ENCODE measurements around the gene SIRPB2.

SIRPB2 gene

DNA sequence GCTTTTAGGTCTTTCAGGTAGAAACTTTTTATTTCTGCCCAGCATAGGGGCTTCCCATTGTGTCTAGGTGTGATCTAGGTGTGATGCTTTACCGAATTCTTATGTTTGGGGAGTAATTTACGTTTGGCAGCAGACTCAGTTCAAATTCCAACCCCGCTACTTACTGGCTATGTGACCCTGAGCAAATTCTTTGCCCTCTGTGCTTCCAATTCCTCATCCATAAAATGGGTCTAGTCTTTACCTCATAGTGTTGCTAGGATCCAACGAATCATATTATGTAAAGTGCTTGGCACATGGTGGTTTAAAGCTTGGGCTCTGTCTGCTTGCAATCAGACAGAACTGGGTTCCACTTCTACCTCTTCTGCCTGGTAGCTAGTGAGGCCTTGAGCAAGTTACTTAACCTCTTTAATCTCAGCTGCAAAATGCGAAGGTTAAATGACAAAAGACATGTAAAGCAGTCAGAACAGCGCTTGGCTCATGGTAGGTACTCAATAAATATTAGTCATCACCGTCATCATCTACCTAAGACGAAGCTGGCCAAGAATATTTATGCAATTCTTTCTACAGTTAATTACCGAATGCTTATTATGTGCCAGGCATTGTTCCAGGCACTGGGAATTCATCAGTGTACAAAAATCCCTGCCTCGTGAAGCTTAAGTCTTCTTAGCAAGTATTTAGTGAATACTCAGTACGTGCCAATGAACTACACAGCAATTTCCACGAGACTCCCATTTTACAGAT lies 25.6 kb downstream of the SIRPB2 start:
- H3K9ac ChIP-seq (ENCODE audit: insufficient read length) = peak overlapping the region; percentile 87
- TF ChIP-seq FOXP2 (optimal IDR thresholded peaks at IDR 0.05; ENCODE audit: control extremely low read depth, extremely low read length, insufficient read depth) (no peak), EZH2 (IDR thresholded peaks at IDR 0.05) (no peak), POLR2AphosphoS5 (IDR thresholded peaks at IDR 0.05; ENCODE audit: borderline replicate concordance, low read depth, low read length) (no peak)
- H3K9me3 ChIP-seq (ENCODE audit: low read depth, low read length) = no peaks in the 10 kb centered on the region
- H3K27ac ChIP-seq = no peak overlapping the region
- H3K4me3 ChIP-seq = peak overlapping the region; percentile 96
- no peak for DNase-seq (ENCODE audit: low read depth, low spot score)
- peaks cover 34% of the 10 kb centered on the region for H3K36me3 ChIP-seq (ENCODE audit: insufficient read depth, low read length)

DNA sequence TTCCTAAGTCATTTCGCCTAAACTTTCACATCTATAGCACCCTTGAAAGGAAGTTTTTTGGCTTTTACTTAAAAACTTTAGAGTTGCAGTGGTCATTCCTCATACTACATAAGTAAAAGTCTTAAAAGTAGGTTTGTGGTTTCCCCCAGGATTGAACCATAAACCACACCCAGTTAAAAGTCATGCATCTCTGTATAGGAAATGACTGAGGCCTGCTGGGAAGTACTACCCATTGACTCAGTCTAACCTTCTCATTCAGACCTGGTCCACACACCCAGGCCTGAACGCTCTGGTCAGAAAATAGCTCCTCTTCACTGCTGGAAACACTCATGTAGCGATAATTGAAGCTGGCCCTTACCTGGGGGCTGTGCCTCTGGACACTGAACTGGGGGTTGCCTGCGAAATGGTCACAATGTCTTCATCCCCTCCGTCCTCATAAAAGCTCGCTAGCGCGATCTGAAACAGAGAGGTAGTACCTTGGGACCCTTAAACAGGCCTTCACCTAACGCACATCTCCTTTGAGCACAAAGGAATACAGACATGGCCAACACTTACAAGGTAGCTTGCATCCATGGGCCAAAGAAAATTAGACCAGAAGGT lies 27.1 kb downstream of the SIRPB2 start:
- Histone ChIP-seq H3K9me3 (ENCODE audit: low read depth, low read length) (no peaks in the 10 kb centered on the region), H3K36me3 (ENCODE audit: insufficient read depth, low read length) (peaks cover 48% of the 10 kb centered on the region), H3K9ac (ENCODE audit: insufficient read length) (no peak overlapping the region), H3K4me3 (no peak overlapping the region), H3K27ac (no peak overlapping the region)
- no peak for TF ChIP-seq FOXP2 (optimal IDR thresholded peaks at IDR 0.05; ENCODE audit: control extremely low read depth, extremely low read length, insufficient read depth)
- no peak for TF ChIP-seq POLR2AphosphoS5 (IDR thresholded peaks at IDR 0.05; ENCODE audit: borderline replicate concordance, low read depth, low read length)
- TF ChIP-seq EZH2 (IDR thresholded peaks at IDR 0.05) = no peak
- DNase-seq (ENCODE audit: low read depth, low spot score) = no peak

DNA sequence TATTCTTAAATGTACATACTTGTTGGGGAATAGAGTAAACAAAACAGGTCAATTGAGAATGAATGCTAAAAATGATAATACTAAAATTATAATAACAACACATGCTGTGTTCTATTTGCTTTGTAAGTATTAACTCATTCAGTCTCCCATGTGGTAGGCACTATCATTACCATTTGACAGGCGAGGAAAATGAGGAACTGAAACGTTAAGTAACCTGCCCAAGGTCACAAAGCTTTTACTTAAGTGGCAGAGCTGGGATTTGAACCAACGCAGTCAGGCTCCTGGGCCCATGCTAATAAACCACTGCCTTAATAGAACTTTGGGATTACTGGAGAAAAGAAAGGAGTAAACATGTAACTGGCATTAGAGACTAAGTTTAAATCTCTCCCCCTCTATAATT lies 28.4 kb downstream of the SIRPB2 start:
- Histone ChIP-seq H3K27ac (no peak overlapping the region), H3K4me3 (no peak overlapping the region), H3K9ac (ENCODE audit: insufficient read length) (no peak overlapping the region), H3K9me3 (ENCODE audit: low read depth, low read length) (no peaks in the 10 kb centered on the region), H3K36me3 (ENCODE audit: insufficient read depth, low read length) (peaks cover 59% of the 10 kb centered on the region)
- no peak for TF ChIP-seq EZH2 (IDR thresholded peaks at IDR 0.05)
- TF ChIP-seq POLR2AphosphoS5 (IDR thresholded peaks at IDR 0.05; ENCODE audit: borderline replicate concordance, low read depth, low read length) = no peak
- TF ChIP-seq FOXP2 (optimal IDR thresholded peaks at IDR 0.05; ENCODE audit: control extremely low read depth, extremely low read length, insufficient read depth) = no peak
- no peak for DNase-seq (ENCODE audit: low read depth, low spot score)

DNA sequence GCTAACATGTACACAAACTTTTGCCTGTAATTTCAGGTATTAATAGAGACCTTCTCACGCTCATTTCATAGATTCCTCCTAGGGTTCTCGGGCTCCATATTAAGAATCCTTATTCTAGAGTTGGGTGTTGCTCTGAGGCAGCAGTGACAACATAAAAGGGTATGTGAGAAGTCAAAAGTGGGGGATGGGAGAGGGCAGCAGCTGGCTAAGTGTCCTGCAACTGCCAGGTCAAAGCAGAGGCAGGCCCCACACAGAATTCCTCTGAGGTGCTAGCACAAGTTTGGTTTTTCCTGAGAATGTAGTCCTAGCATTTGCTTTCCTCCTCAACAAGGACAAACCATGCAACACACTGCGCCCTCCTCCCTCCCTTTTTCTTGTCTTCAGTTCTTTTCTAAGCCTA lies 29.2 kb downstream of the SIRPB2 start:
- no peak for TF ChIP-seq EZH2 (IDR thresholded peaks at IDR 0.05)
- TF ChIP-seq POLR2AphosphoS5 (IDR thresholded peaks at IDR 0.05; ENCODE audit: borderline replicate concordance, low read depth, low read length) = no peak
- TF ChIP-seq FOXP2 (optimal IDR thresholded peaks at IDR 0.05; ENCODE audit: control extremely low read depth, extremely low read length, insufficient read depth) = no peak
- no peak overlapping the region for H3K27ac ChIP-seq
- H3K4me3 ChIP-seq = no peak overlapping the region
- H3K9me3 ChIP-seq (ENCODE audit: low read depth, low read length) = no peaks in the 10 kb centered on the region
- H3K36me3 ChIP-seq (ENCODE audit: insufficient read depth, low read length) = peaks cover 67% of the 10 kb centered on the region
- DNase-seq (ENCODE audit: low read depth, low spot score) = no peak
- no peak overlapping the region for H3K9ac ChIP-seq (ENCODE audit: insufficient read length)

DNA sequence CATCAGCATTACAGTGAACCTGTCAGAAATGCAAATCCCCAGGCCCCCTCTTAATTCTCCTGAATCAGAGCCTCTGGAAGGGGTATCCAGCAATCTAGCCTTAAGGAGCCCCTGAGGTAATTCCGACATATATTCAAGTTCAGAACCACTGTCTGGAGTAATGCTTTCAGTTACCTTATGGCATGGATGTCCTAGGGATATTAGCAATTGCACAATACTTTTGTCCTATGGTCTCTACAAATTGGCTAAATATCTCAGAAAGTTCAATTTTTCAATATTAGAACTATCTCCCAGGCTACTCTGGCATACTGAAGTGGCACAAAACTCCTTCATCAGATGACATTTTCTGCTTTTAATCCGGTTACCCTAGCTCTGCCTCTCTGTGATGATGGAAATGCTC lies 30.9 kb downstream of the SIRPB2 start:
- Histone ChIP-seq H3K9ac (ENCODE audit: insufficient read length) (no peak overlapping the region), H3K9me3 (ENCODE audit: low read depth, low read length) (no peaks in the 10 kb centered on the region), H3K36me3 (ENCODE audit: insufficient read depth, low read length) (peaks cover 80% of the 10 kb centered on the region), H3K27ac (no peak overlapping the region), H3K4me3 (no peak overlapping the region)
- DNase-seq (ENCODE audit: low read depth, low spot score) = no peak
- TF ChIP-seq POLR2AphosphoS5 (IDR thresholded peaks at IDR 0.05; ENCODE audit: borderline replicate concordance, low read depth, low read length) (no peak), EZH2 (IDR thresholded peaks at IDR 0.05) (no peak), FOXP2 (optimal IDR thresholded peaks at IDR 0.05; ENCODE audit: control extremely low read depth, extremely low read length, insufficient read depth) (no peak)

DNA sequence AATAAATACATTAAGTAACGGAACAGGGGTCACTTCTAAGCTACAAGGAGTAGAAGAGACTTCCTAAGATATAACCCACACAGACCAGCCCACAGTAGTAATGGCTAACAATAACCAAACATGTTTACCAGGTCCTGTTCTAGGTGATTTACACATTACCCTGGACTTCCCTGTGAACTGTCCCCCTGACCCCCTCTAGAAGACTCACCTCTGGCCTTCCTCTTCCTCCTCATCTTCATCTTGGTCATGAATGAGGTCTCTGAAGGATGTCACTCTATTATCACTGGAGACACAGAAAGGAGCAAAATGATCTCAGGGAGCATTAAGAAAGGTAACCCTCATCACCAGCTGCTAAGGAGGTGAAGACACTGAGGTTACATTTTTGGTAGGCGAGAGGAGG lies 33.2 kb downstream of the SIRPB2 start:
- Histone ChIP-seq H3K27ac (no peak overlapping the region), H3K4me3 (no peak overlapping the region), H3K9me3 (ENCODE audit: low read depth, low read length) (no peaks in the 10 kb centered on the region), H3K36me3 (ENCODE audit: insufficient read depth, low read length) (peaks cover 87% of the 10 kb centered on the region), H3K9ac (ENCODE audit: insufficient read length) (no peak overlapping the region)
- TF ChIP-seq POLR2AphosphoS5 (IDR thresholded peaks at IDR 0.05; ENCODE audit: borderline replicate concordance, low read depth, low read length) (no peak), EZH2 (IDR thresholded peaks at IDR 0.05) (no peak), FOXP2 (optimal IDR thresholded peaks at IDR 0.05; ENCODE audit: control extremely low read depth, extremely low read length, insufficient read depth) (no peak)
- DNase-seq (ENCODE audit: low read depth, low spot score) = no peak

DNA sequence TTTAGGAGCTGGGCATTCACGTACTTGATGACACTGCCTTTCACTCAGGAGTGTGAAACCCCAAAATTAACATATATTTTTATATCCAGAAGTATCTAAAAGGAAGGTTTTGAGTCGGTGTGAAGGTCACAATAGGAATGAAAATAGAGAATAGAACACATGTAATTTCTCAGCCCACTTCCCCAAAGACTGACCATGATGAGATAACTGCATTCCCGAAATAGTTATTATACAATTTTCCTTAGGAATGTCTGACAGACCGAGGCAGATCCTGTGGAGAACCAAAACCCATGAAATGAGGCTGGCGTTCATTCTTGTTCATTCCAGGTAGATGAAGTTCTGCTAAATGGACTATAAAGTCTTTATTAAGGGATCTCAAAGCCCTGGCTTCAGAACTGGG lies 34.9 kb downstream of the SIRPB2 start:
- no peak for DNase-seq (ENCODE audit: low read depth, low spot score)
- TF ChIP-seq EZH2 (IDR thresholded peaks at IDR 0.05) (no peak), POLR2AphosphoS5 (IDR thresholded peaks at IDR 0.05; ENCODE audit: borderline replicate concordance, low read depth, low read length) (no peak), FOXP2 (optimal IDR thresholded peaks at IDR 0.05; ENCODE audit: control extremely low read depth, extremely low read length, insufficient read depth) (no peak)
- Histone ChIP-seq H3K9ac (ENCODE audit: insufficient read length) (no peak overlapping the region), H3K4me3 (no peak overlapping the region), H3K36me3 (ENCODE audit: insufficient read depth, low read length) (peaks cover 92% of the 10 kb centered on the region), H3K9me3 (ENCODE audit: low read depth, low read length) (no peaks in the 10 kb centered on the region), H3K27ac (no peak overlapping the region)

DNA sequence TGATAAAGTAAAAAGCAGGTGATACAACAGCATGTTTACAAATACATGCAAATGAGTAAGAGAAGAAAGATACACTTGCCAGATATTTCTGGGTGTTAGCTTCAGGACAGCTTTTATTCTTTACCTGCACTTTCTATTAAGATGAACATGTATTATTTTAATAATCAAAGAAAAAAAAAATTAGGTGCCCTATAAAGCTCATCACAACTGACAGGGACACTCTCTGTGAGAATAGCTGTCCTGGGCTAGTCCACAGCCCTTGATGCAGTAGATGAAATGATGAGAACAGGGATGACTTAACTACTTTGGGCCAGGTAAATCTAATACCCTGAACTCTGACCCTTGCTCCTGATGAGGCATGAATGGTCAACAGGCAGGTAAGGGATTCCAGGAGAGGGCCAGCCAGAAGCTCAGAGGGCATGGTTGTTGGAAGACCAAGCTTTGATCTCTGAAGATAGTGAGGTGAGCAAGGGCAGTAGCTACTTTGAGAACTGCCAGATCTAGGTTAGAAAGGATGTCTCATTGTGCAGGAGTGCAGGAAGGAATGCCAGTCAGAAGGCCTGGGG lies 40.2 kb downstream of the SIRPB2 start:
- H3K4me3 ChIP-seq = no peak overlapping the region
- TF ChIP-seq FOXP2 (optimal IDR thresholded peaks at IDR 0.05; ENCODE audit: control extremely low read depth, extremely low read length, insufficient read depth) (no peak), POLR2AphosphoS5 (IDR thresholded peaks at IDR 0.05; ENCODE audit: borderline replicate concordance, low read depth, low read length) (no peak), EZH2 (IDR thresholded peaks at IDR 0.05) (no peak)
- no peak overlapping the region for H3K9ac ChIP-seq (ENCODE audit: insufficient read length)
- DNase-seq (ENCODE audit: low read depth, low spot score) = no peak
- H3K27ac ChIP-seq = no peak overlapping the region
- no peaks in the 10 kb centered on the region for H3K9me3 ChIP-seq (ENCODE audit: low read depth, low read length)
- peaks cover 99% of the 10 kb centered on the region for H3K36me3 ChIP-seq (ENCODE audit: insufficient read depth, low read length)
